ENCODE data around the gene ZNF451. TPM values are rescaled to one million over a fixed set of nuclear protein-coding genes. Genes with fewer than 3 reads are reported as not detected.
"Not testable (repeated sequence)": the region's sequence is repeated elsewhere in the genome, so short reads cannot be mapped to it uniquely, and the experiment has no call there.

ZNF451 gene
- 10 to 100 TPM; 32.2 to 40.4 (median 38.2) TPM for polyA plus RNA-seq (ENCODE audit: low read depth in 6 of 6)

GRCh38 chr6:57089687-57090457 lies at the start of gene ZNF451:
Gene ZNF451 (plus strand): TSS chr6:57090188. CDS start chr6:57090254, 66 bp downstream.
- H3K4me1 Mint-ChIP-seq: peaks cover 14 to 30% (median 26%) of the 10 kb centered on the region in 3 donors
- no peaks in the 10 kb centered on the region for H3K36me3 Mint-ChIP-seq
- peak within 1 kb of the TSS; percentile 74 to 97 (median 88) for H3K27ac Mint-ChIP-seq
- DNase-seq (peak; percentile 96), ATAC-seq (ENCODE audit: low read depth in 2 of 2) (peak; percentile 88 to 89)
- H3K27me3 Mint-ChIP-seq: no peaks in the 10 kb centered on the region
- H3K9me3 Mint-ChIP-seq: no peaks in the 10 kb centered on the region
- peak within 1 kb of the TSS; percentile 70 to 97 (median 92) for H3K4me3 Mint-ChIP-seq

GRCh38 chr6:57044061-57044460 lies 45.9 kb upstream of the ZNF451 start:
- Mint-ChIP-seq H3K4me1 (peaks cover 14 to 20% (median 18%) of the 10 kb centered on the region in 3 donors), H3K27me3 (peaks cover 15 to 33% (median 29%) of the 10 kb centered on the region in 3 donors), H3K27ac (peak overlapping the region in 1 of 6 donors; percentile 60), H3K4me3 (peak overlapping the region in 1 of 8 donors; percentile 31)
- DNase-seq; H3K9me3 Mint-ChIP-seq; H3K36me3 Mint-ChIP-seq; ATAC-seq (ENCODE audit: low read depth in 2 of 2): not testable (repeated sequence)

- Mint-ChIP-seq H3K27ac (no peak overlapping the region), H3K4me3 (peak overlapping the region in 1 of 8 donors; percentile 31), H3K9me3 (peaks cover 0 to 3% (median 0%) of the 10 kb centered on the region in 7 donors), H3K4me1 (peaks cover 17 to 25% (median 22%) of the 10 kb centered on the region in 3 donors), H3K36me3 (peaks cover 4 to 7% of the 10 kb centered on the region in 2 donors), H3K27me3 (peaks cover 10 to 29% (median 25%) of the 10 kb centered on the region in 3 donors)
- no peak for ATAC-seq (ENCODE audit: low read depth in 2 of 2)
- DNase-seq: no peak
These were observed 45.4 kb upstream of the ZNF451 start for GRCh38 chr6:57044568-57044967.

GRCh38 chr6:57046332-57047256 lies 43.4 kb upstream of the ZNF451 start, which contains the start of gene KIAA1586:
Gene KIAA1586 (plus strand): TSS chr6:57046693. CDS start chr6:57046756, 63 bp downstream.
- H3K4me1 Mint-ChIP-seq: peaks cover 19 to 30% (median 22%) of the 10 kb centered on the region in 3 donors
- peak within 1 kb of the TSS; percentile 90 to 98 (median 97) for H3K4me3 Mint-ChIP-seq
- ATAC-seq (ENCODE audit: low read depth in 2 of 2) (peak; percentile 82 to 83), DNase-seq (peak; percentile 62)
- not testable (repeated sequence) for H3K27me3 Mint-ChIP-seq, H3K9me3 Mint-ChIP-seq, H3K36me3 Mint-ChIP-seq
- H3K27ac Mint-ChIP-seq: peak within 1 kb of the TSS; percentile 61 to 96 (median 93)

- H3K27ac Mint-ChIP-seq, H3K36me3 Mint-ChIP-seq, H3K4me3 Mint-ChIP-seq, DNase-seq, H3K9me3 Mint-ChIP-seq, H3K27me3 Mint-ChIP-seq: not testable (repeated sequence)
- peak; percentile 43 to 52 for ATAC-seq (ENCODE audit: low read depth in 2 of 2)
- peaks cover 19 to 30% (median 22%) of the 10 kb centered on the region in 3 donors for H3K4me1 Mint-ChIP-seq
These were observed 42.8 kb upstream of the ZNF451 start for GRCh38 chr6:57047257-57047585.

GRCh38 chr6:57047859-57048258 lies 42.1 kb upstream of the ZNF451 start:
- not testable (repeated sequence) for DNase-seq; H3K36me3 Mint-ChIP-seq; ATAC-seq (ENCODE audit: low read depth in 2 of 2); H3K9me3 Mint-ChIP-seq; H3K27me3 Mint-ChIP-seq
- Mint-ChIP-seq H3K27ac (peak overlapping the region in 2 of 6 donors; percentile 28 to 72), H3K4me1 (peaks cover 19 to 30% (median 22%) of the 10 kb centered on the region in 3 donors), H3K4me3 (peak overlapping the region in 7 of 8 donors; percentile 4 to 70 (median 47))

GRCh38 chr6:57048577-57048976 lies 41.4 kb upstream of the ZNF451 start:
- H3K4me3 Mint-ChIP-seq: peak overlapping the region in 1 of 8 donors; percentile 63
- DNase-seq (no peak), ATAC-seq (ENCODE audit: low read depth in 2 of 2) (no peak)
- H3K27me3 Mint-ChIP-seq: no peaks in the 10 kb centered on the region
- peaks cover 19 to 30% (median 22%) of the 10 kb centered on the region in 3 donors for H3K4me1 Mint-ChIP-seq
- H3K36me3 Mint-ChIP-seq: peaks cover 7 to 8% of the 10 kb centered on the region in 2 donors
- no peaks in the 10 kb centered on the region for H3K9me3 Mint-ChIP-seq
- H3K27ac Mint-ChIP-seq: peak overlapping the region in 1 of 6 donors; percentile 28

- no peak overlapping the region for H3K4me3 Mint-ChIP-seq
- DNase-seq: no peak
- peaks cover 16% of the 10 kb centered on the region in 2 donors for H3K36me3 Mint-ChIP-seq
- no peak for ATAC-seq (ENCODE audit: low read depth in 2 of 2)
- peaks cover 7 to 12% (median 9%) of the 10 kb centered on the region in 3 donors for H3K4me1 Mint-ChIP-seq
- H3K9me3 Mint-ChIP-seq: no peaks in the 10 kb centered on the region
- no peak overlapping the region for H3K27ac Mint-ChIP-seq
- H3K27me3 Mint-ChIP-seq: no peaks in the 10 kb centered on the region
These were observed 26.1 kb upstream of the ZNF451 start for GRCh38 chr6:57063847-57064246.

GRCh38 chr6:57064809-57065208 lies 25.2 kb upstream of the ZNF451 start:
- H3K4me3 Mint-ChIP-seq: no peak overlapping the region
- DNase-seq: no peak
- no peaks in the 10 kb centered on the region for H3K27me3 Mint-ChIP-seq
- peaks cover 11 to 12% of the 10 kb centered on the region in 2 donors for H3K36me3 Mint-ChIP-seq
- peak overlapping the region in 2 of 6 donors; percentile 38 to 83 for H3K27ac Mint-ChIP-seq
- H3K4me1 Mint-ChIP-seq: peaks cover 7 to 12% (median 9%) of the 10 kb centered on the region in 3 donors
- no peak for ATAC-seq (ENCODE audit: low read depth in 2 of 2)
- no peaks in the 10 kb centered on the region for H3K9me3 Mint-ChIP-seq

GRCh38 chr6:57068061-57068460 lies 21.9 kb upstream of the ZNF451 start:
- Mint-ChIP-seq H3K4me3 (no peak overlapping the region), H3K9me3 (no peaks in the 10 kb centered on the region), H3K4me1 (peaks cover 7 to 12% (median 9%) of the 10 kb centered on the region in 3 donors), H3K36me3 (peaks cover 0 to 6% of the 10 kb centered on the region in 2 donors), H3K27ac (peak overlapping the region in 1 of 6 donors; percentile 26), H3K27me3 (no peaks in the 10 kb centered on the region)
- ATAC-seq (ENCODE audit: low read depth in 2 of 2) (no peak), DNase-seq (no peak)

GRCh38 chr6:57069228-57069627 lies 20.8 kb upstream of the ZNF451 start:
- Mint-ChIP-seq H3K27me3 (no peaks in the 10 kb centered on the region), H3K9me3 (no peaks in the 10 kb centered on the region), H3K36me3 (peaks cover 0 to 6% of the 10 kb centered on the region in 2 donors), H3K4me1 (peaks cover 7 to 12% (median 9%) of the 10 kb centered on the region in 3 donors), H3K27ac (peak overlapping the region in 1 of 6 donors; percentile 89), H3K4me3 (no peak overlapping the region)
- ATAC-seq (ENCODE audit: low read depth in 2 of 2) (no peak), DNase-seq (no peak)

GRCh38 chr6:57069920-57070331 lies 20.1 kb upstream of the ZNF451 start:
- Mint-ChIP-seq H3K27ac (no peak overlapping the region), H3K4me3 (no peak overlapping the region), H3K36me3 (peaks cover 0 to 6% of the 10 kb centered on the region in 2 donors), H3K9me3 (peaks cover 0 to under 1% (median 0%) of the 10 kb centered on the region in 7 donors), H3K27me3 (no peaks in the 10 kb centered on the region), H3K4me1 (peaks cover 4 to 6% (median 5%) of the 10 kb centered on the region in 3 donors)
- ATAC-seq (ENCODE audit: low read depth in 2 of 2) (no peak), DNase-seq (no peak)

GRCh38 chr6:57072108-57072507 lies 17.9 kb upstream of the ZNF451 start:
- Mint-ChIP-seq H3K9me3 (peaks cover 0 to 2% (median 0%) of the 10 kb centered on the region in 7 donors), H3K27ac (no peak overlapping the region)

More at GRCh38 chr6:57072108-57072507, 17.9 kb upstream of the ZNF451 start:
- Mint-ChIP-seq H3K4me1 (no peaks in the 10 kb centered on the region), H3K27me3 (no peaks in the 10 kb centered on the region), H3K36me3 (peaks cover 0 to 6% of the 10 kb centered on the region in 2 donors), H3K4me3 (no peak overlapping the region)
- ATAC-seq (ENCODE audit: low read depth in 2 of 2): no peak
- no peak for DNase-seq
